ENCODE measurements around the gene NHS. TPM values are rescaled to one million over a fixed set of nuclear protein-coding genes. Genes with fewer than 3 reads are reported as not detected.
"Not testable (repeated sequence)": the region's sequence is repeated elsewhere in the genome, so short reads cannot be mapped to it uniquely, and the experiment has no call there.

Gene NHS
- total and polyA plus RNA-seq, 4 experiments from 2014 or later, result 0.09 to 0.67 TPM; not detected in 2

DNA sequence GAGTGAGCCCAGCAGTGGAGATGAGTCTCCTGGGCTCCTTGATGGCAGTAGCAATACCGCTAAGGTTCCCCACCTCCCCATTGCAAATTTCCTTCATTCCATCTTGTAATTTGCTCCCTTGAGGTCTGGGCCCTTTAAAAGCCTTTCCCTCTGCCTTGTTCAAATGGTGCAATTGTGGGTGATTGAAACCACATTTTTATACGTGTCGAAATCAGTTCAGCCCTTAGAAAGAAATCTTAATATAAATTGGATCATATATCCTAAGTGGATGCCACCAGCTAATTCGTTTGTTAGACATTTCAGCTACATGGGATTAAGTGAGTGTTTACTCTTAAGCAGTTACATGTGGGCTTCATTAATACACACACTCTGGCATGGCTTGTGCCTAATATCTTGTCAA is 68.6 kb downstream of the NHS start:
- Mint-ChIP-seq H3K9me3 (peaks cover 0 to 2% (median 0%) of the 10 kb centered on the region in 8 donors), H3K27me3 (no peaks in the 10 kb centered on the region), H3K27ac (no peak overlapping the region), H3K4me1 (no peaks in the 10 kb centered on the region), H3K4me3 (no peak overlapping the region), H3K36me3 (no peaks in the 10 kb centered on the region)
- CTCF ChIA-PET (ENCODE audit: partially characterized antibody), result no interaction called here
- Histone ChIP-seq H3K9me3 (ENCODE audit: control insufficient read depth in 1 of 2, low read length in 2 of 2) (no peaks in the 10 kb centered on the region), H3K27me3 (ENCODE audit: insufficient read depth, low read length) (no peaks in the 10 kb centered on the region), H3K36me3 (ENCODE audit: insufficient read depth, low read length) (no peaks in the 10 kb centered on the region), H3K4me3 (ENCODE audit: low read length in 2 of 2) (no peak overlapping the region), H3K27ac (ENCODE audit: low read depth, low read length) (no peak overlapping the region), H3K4me1 (ENCODE audit: insufficient read depth, low read length) (no peaks in the 10 kb centered on the region)
- POLR2A ChIA-PET (ENCODE audit: partially characterized antibody), result no interaction called here
- intact Hi-C loops (cut with micrococcal nuclease), result no loop called here
- no peak for DNase-seq

DNA sequence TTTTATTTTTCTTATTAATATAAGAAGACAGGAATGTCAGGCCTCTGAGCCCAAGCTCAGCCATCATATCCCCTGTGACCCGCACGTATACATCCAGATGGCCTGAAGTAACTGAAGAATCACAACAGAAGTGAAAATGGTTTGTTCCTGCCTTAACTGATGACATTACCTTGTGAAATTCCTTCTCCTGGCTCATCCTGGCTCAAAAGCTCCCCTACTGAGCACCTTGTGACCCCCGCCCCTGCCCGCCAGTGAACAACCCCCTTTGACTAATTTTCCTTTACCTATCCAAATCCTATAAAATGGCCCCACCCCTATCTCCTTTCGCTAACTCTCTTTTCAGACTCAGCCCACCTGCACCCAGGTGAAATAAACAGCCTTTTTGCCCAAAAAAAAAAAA is 71.3 kb downstream of the NHS start:
- H3K9me3 ChIP-seq (ENCODE audit: control insufficient read depth in 1 of 2, low read length in 2 of 2); H3K4me3 Mint-ChIP-seq; H3K36me3 Mint-ChIP-seq; H3K4me3 ChIP-seq (ENCODE audit: low read length in 2 of 2); H3K27ac ChIP-seq (ENCODE audit: low read depth, low read length); DNase-seq; H3K27me3 ChIP-seq (ENCODE audit: insufficient read depth, low read length); intact Hi-C loops (cut with micrococcal nuclease); H3K4me1 ChIP-seq (ENCODE audit: insufficient read depth, low read length); H3K27me3 Mint-ChIP-seq; H3K4me1 Mint-ChIP-seq; H3K9me3 Mint-ChIP-seq; H3K36me3 ChIP-seq (ENCODE audit: insufficient read depth, low read length); H3K27ac Mint-ChIP-seq; CTCF ChIA-PET (ENCODE audit: partially characterized antibody): not testable (repeated sequence)
- POLR2A ChIA-PET (ENCODE audit: partially characterized antibody), result interaction anchor here (0.7 kb wide), 1 partner anchor 1544 kb away, joined by 3 read pairs; no protein-coding TSS in a partner anchor

DNA sequence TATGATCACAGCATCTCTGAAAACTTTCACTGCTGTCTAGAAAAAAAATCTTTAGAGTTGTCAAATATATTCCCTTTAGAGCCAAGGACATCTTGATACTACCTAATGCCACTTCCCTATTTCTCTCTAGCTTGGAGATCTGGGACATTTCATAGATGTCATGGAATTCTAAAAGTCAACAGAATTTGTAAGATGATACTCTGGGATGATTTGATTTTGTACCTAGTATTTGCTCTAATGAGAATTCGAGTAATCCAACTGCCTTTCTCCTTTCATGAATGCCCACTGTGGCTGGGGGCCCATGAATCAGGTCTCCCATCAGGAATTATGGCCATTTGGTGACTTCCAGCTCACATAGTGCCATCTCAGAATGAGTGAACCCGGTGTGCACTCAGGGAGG is 73.2 kb downstream of the NHS start:
- Mint-ChIP-seq H3K27me3 (no peaks in the 10 kb centered on the region), H3K36me3 (no peaks in the 10 kb centered on the region), H3K27ac (no peak overlapping the region), H3K4me3 (no peak overlapping the region), H3K4me1 (no peaks in the 10 kb centered on the region), H3K9me3 (peaks cover 0 to 4% (median 0%) of the 10 kb centered on the region in 8 donors)
- Histone ChIP-seq H3K27ac (ENCODE audit: low read depth, low read length) (no peak overlapping the region), H3K4me1 (ENCODE audit: insufficient read depth, low read length) (no peaks in the 10 kb centered on the region), H3K4me3 (ENCODE audit: low read length in 2 of 2) (no peak overlapping the region), H3K27me3 (ENCODE audit: insufficient read depth, low read length) (no peaks in the 10 kb centered on the region), H3K9me3 (ENCODE audit: control insufficient read depth in 1 of 2, low read length in 2 of 2) (no peaks in the 10 kb centered on the region), H3K36me3 (ENCODE audit: insufficient read depth, low read length) (no peaks in the 10 kb centered on the region)
- no peak for DNase-seq
- CTCF ChIA-PET (ENCODE audit: partially characterized antibody), result no interaction called here
- intact Hi-C loops (cut with micrococcal nuclease), result no loop called here
- POLR2A ChIA-PET (ENCODE audit: partially characterized antibody), result no interaction called here

DNA sequence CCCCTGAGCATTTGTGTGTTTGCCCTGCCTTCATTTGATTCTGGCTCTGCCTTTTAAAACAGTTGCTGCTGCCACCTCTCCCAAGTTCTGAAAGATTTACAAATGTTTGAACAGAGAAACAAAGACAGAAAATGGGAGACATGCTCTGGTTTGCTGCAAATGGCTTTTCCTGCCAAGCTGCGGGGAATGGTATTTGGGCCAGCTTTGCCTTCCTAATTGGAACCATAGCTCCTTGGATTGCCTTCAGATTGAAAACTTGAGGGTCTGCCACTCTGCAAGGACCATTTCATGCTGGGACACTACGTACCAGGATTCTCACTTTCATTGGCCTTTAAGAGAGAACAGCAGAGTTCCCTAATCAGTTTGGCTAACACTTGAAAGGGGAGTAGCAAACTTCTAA is 74.9 kb downstream of the NHS start:
- Histone ChIP-seq H3K4me3 (ENCODE audit: low read length in 2 of 2) (no peak overlapping the region), H3K27ac (ENCODE audit: low read depth, low read length) (no peak overlapping the region), H3K27me3 (ENCODE audit: insufficient read depth, low read length) (no peaks in the 10 kb centered on the region), H3K4me1 (ENCODE audit: insufficient read depth, low read length) (no peaks in the 10 kb centered on the region), H3K36me3 (ENCODE audit: insufficient read depth, low read length) (no peaks in the 10 kb centered on the region), H3K9me3 (ENCODE audit: control insufficient read depth in 1 of 2, low read length in 2 of 2) (no peaks in the 10 kb centered on the region)
- CTCF ChIA-PET (ENCODE audit: partially characterized antibody), result no interaction called here
- Mint-ChIP-seq H3K27me3 (no peaks in the 10 kb centered on the region), H3K4me3 (no peak overlapping the region), H3K27ac (no peak overlapping the region), H3K36me3 (no peaks in the 10 kb centered on the region), H3K4me1 (no peaks in the 10 kb centered on the region), H3K9me3 (peaks cover 0 to 3% (median 0%) of the 10 kb centered on the region in 8 donors)
- DNase-seq, result no peak
- intact Hi-C loops (cut with micrococcal nuclease), result no loop called here
- POLR2A ChIA-PET (ENCODE audit: partially characterized antibody), result no interaction called here

DNA sequence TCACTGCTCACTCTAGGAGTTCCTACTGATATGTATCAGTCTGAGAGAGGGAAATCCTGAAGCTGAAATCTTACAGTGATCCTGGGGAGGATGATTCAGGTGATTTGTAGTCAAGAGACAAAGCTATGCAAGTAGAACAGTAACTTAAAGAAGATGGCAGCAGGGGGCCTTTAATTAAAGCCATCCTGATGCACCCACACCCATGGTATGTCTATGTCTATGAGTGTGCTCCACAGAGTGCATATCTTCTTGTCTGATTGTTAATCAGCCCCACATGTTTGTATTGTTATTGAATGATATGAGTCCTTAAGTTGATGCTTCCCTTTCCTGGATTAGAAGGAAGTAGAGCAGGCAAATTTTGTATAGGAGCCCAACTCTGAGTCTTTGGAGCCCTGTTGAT is 78.8 kb downstream of the NHS start:
- Histone ChIP-seq H3K4me1 (ENCODE audit: insufficient read depth, low read length) (no peaks in the 10 kb centered on the region), H3K27me3 (ENCODE audit: insufficient read depth, low read length) (no peaks in the 10 kb centered on the region), H3K36me3 (ENCODE audit: insufficient read depth, low read length) (no peaks in the 10 kb centered on the region), H3K9me3 (ENCODE audit: control insufficient read depth in 1 of 2, low read length in 2 of 2) (no peaks in the 10 kb centered on the region), H3K27ac (ENCODE audit: low read depth, low read length) (no peak overlapping the region), H3K4me3 (ENCODE audit: low read length in 2 of 2) (no peak overlapping the region)
- CTCF ChIA-PET (ENCODE audit: partially characterized antibody), result no interaction called here
- H3K9me3 Mint-ChIP-seq, result peaks cover 0 to 5% (median 0%) of the 10 kb centered on the region in 8 donors
- no peak overlapping the region for H3K27ac Mint-ChIP-seq
- no peak overlapping the region for H3K4me3 Mint-ChIP-seq
- POLR2A ChIA-PET (ENCODE audit: partially characterized antibody), result no interaction called here
- no peaks in the 10 kb centered on the region for H3K36me3 Mint-ChIP-seq
- intact Hi-C loops (cut with micrococcal nuclease), result no loop called here
- no peak for DNase-seq
- H3K4me1 Mint-ChIP-seq, result no peaks in the 10 kb centered on the region
- peaks cover 0 to 1% of the 10 kb centered on the region in 2 donors for H3K27me3 Mint-ChIP-seq

DNA sequence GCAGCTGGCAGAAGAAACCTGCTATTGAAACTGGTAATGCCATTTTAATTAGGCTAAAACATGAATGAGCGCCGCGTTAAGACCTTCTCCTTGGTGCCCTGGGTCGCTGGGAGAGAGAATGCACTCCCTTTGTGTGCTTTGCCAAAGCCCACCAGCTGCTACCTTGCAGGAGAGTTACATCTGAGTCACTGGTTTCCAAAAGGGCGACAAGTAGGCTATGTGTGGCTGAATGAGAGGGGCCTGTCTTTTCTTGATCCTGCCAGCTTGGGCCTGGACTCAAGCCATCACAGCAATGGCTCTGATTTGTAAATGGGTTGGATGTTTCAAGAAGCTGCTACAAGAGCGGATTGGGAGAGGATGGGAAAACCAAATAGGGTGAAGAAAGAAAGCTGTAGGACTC is 81.5 kb downstream of the NHS start:
- H3K27me3 Mint-ChIP-seq, result peaks cover 0 to 1% of the 10 kb centered on the region in 2 donors

DNA sequence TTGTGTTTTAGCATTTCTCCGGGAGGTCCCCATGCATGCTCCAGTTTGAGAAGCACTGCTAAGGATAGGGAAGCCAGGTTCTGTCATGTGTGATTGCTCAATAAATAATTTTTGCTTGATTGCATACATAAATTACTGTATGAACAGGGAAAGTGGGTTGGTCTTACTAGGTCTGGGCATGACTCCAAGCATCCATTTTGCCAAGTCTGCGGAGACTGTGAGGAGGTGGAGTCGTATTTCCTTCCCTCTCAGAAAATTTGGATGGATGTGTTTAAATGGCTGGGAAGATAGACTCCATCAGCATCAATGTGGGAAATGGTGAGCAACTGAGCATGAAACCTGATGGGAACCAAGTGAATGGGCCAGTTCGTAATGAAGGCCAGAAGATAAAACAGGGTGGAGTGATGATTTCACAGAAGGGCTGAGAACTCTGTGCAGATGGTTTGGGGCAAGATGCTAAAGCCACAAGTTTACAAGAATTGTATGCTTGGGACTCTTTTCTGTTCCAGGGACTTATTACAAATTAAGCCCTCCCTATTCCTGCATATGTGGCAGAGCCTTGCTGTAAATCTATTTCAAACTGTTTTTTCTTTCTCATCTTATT is 84.1 kb downstream of the NHS start:
- intact Hi-C loops (cut with micrococcal nuclease), result no loop called here
- no peak for DNase-seq
- POLR2A ChIA-PET (ENCODE audit: partially characterized antibody), result no interaction called here
- Mint-ChIP-seq H3K4me1 (no peaks in the 10 kb centered on the region), H3K27me3 (peaks cover 0 to 1% of the 10 kb centered on the region in 2 donors), H3K36me3 (no peaks in the 10 kb centered on the region), H3K9me3 (peaks cover 0 to 5% (median 0%) of the 10 kb centered on the region in 8 donors), H3K27ac (no peak overlapping the region), H3K4me3 (no peak overlapping the region)
- H3K27me3 ChIP-seq (ENCODE audit: insufficient read depth, low read length), result no peaks in the 10 kb centered on the region
- H3K4me1 ChIP-seq (ENCODE audit: insufficient read depth, low read length), result no peaks in the 10 kb centered on the region
- no peak overlapping the region for H3K27ac ChIP-seq (ENCODE audit: low read depth, low read length)
- H3K4me3 ChIP-seq (ENCODE audit: low read length in 2 of 2), result no peak overlapping the region
- CTCF ChIA-PET (ENCODE audit: partially characterized antibody), result no interaction called here
- no peaks in the 10 kb centered on the region for H3K9me3 ChIP-seq (ENCODE audit: control insufficient read depth in 1 of 2, low read length in 2 of 2)
- H3K36me3 ChIP-seq (ENCODE audit: insufficient read depth, low read length), result no peaks in the 10 kb centered on the region

More for the DNA sequence above, 81.5 kb downstream of the NHS start:
- H3K4me3 ChIP-seq (ENCODE audit: low read length in 2 of 2), result no peak overlapping the region
- Mint-ChIP-seq H3K36me3 (no peaks in the 10 kb centered on the region), H3K4me3 (no peak overlapping the region), H3K4me1 (no peaks in the 10 kb centered on the region), H3K9me3 (peaks cover 0 to 5% (median 0%) of the 10 kb centered on the region in 8 donors), H3K27ac (no peak overlapping the region)
- H3K36me3 ChIP-seq (ENCODE audit: insufficient read depth, low read length), result no peaks in the 10 kb centered on the region
- POLR2A ChIA-PET (ENCODE audit: partially characterized antibody), result no interaction called here
- no peaks in the 10 kb centered on the region for H3K9me3 ChIP-seq (ENCODE audit: control insufficient read depth in 1 of 2, low read length in 2 of 2)
- intact Hi-C loops (cut with micrococcal nuclease), result no loop called here
- no peak overlapping the region for H3K27ac ChIP-seq (ENCODE audit: low read depth, low read length)
- no peak for DNase-seq
- H3K4me1 ChIP-seq (ENCODE audit: insufficient read depth, low read length), result no peaks in the 10 kb centered on the region
- no peaks in the 10 kb centered on the region for H3K27me3 ChIP-seq (ENCODE audit: insufficient read depth, low read length)
- CTCF ChIA-PET (ENCODE audit: partially characterized antibody), result no interaction called here

DNA sequence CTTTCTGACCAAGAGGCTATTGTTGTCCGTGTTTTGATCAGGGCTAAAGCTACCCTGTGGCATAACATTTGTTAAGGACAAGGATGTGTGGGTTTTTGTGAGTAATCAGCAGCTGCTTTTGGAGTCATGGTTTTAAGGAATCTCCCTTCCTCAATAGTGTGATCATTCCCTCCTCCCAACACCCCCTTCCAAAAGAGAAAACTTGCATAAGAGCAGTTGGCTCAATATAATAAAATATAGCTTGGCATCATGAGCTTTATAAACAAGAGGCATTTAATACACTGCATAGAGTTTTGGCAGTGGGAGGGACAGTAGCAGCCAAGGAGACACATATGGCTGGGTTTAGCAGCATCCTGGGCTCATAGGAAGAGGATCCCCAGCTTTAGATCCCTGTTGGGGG is 84.7 kb downstream of the NHS start:
- CTCF ChIA-PET (ENCODE audit: partially characterized antibody), result no interaction called here
- H3K4me1 ChIP-seq (ENCODE audit: insufficient read depth, low read length), result no peaks in the 10 kb centered on the region
- no peak overlapping the region for H3K27ac ChIP-seq (ENCODE audit: low read depth, low read length)
- no peak for DNase-seq
- H3K36me3 Mint-ChIP-seq, result no peaks in the 10 kb centered on the region
- H3K9me3 Mint-ChIP-seq, result peaks cover 0 to 5% (median 0%) of the 10 kb centered on the region in 8 donors
- H3K36me3 ChIP-seq (ENCODE audit: insufficient read depth, low read length), result no peaks in the 10 kb centered on the region
- H3K27me3 Mint-ChIP-seq, result peaks cover 0 to 1% of the 10 kb centered on the region in 2 donors
- no peak overlapping the region for H3K4me3 ChIP-seq (ENCODE audit: low read length in 2 of 2)
- no peaks in the 10 kb centered on the region for H3K27me3 ChIP-seq (ENCODE audit: insufficient read depth, low read length)
- H3K4me3 Mint-ChIP-seq, result no peak overlapping the region
- POLR2A ChIA-PET (ENCODE audit: partially characterized antibody), result no interaction called here
- no peaks in the 10 kb centered on the region for H3K4me1 Mint-ChIP-seq
- intact Hi-C loops (cut with micrococcal nuclease), result no loop called here
- no peaks in the 10 kb centered on the region for H3K9me3 ChIP-seq (ENCODE audit: control insufficient read depth in 1 of 2, low read length in 2 of 2)
- H3K27ac Mint-ChIP-seq, result no peak overlapping the region

Data from CD4-positive, alpha-beta memory T cell (primary cell).